ENCODE measurements around the gene SIPA1L2. TPM values are rescaled to one million over a fixed set of nuclear protein-coding genes. Genes with fewer than 3 reads are reported as not detected.

Gene SIPA1L2
- polyA plus RNA-seq (2012; ENCODE audit: missing spikeins), result not detected

- TF ChIP-seq POLR2AphosphoS5 (IDR thresholded peaks at IDR 0.05; ENCODE audit: low read depth, low read length), result no peak
- no peak for TF ChIP-seq TAF1 (IDR thresholded peaks at IDR 0.05; ENCODE audit: borderline replicate concordance, low read depth, low read length)
- FAIRE-seq (no peak), DNase-seq (ENCODE audit: insufficient read length) (peak; percentile 99)
These were observed at the start of gene SIPA1L2 for GRCh38 chr1:232630047-232630893. Gene SIPA1L2 (minus strand): TSS chr1:232630133. CDS start chr1:232515339, 114,794 bp downstream.

GRCh38 chr1:232678185-232678886 lies 48.4 kb upstream of the SIPA1L2 start:
- TF ChIP-seq POLR2AphosphoS5 (IDR thresholded peaks at IDR 0.05; ENCODE audit: low read depth, low read length) (no peak), TAF1 (IDR thresholded peaks at IDR 0.05; ENCODE audit: borderline replicate concordance, low read depth, low read length) (no peak), POLR2A (IDR thresholded peaks at IDR 0.05; ENCODE audit: low read depth, low read length) (no peak)
- DNase-seq (ENCODE audit: insufficient read length), result no peak
- no peak for FAIRE-seq

- TF ChIP-seq POLR2AphosphoS5 (IDR thresholded peaks at IDR 0.05; ENCODE audit: low read depth, low read length), result no peak
- TF ChIP-seq POLR2A (IDR thresholded peaks at IDR 0.05; ENCODE audit: low read depth, low read length), result no peak
- TF ChIP-seq TAF1 (IDR thresholded peaks at IDR 0.05; ENCODE audit: borderline replicate concordance, low read depth, low read length), result no peak
- no peak for FAIRE-seq
These were observed 46.4 kb upstream of the SIPA1L2 start for GRCh38 chr1:232676307-232676706.

GRCh38 chr1:232675898-232676297 lies 46.0 kb upstream of the SIPA1L2 start:
- FAIRE-seq (no peak), DNase-seq (ENCODE audit: insufficient read length) (no peak)
- no peak for TF ChIP-seq POLR2AphosphoS5 (IDR thresholded peaks at IDR 0.05; ENCODE audit: low read depth, low read length)
- TF ChIP-seq TAF1 (IDR thresholded peaks at IDR 0.05; ENCODE audit: borderline replicate concordance, low read depth, low read length), result no peak
- no peak for TF ChIP-seq POLR2A (IDR thresholded peaks at IDR 0.05; ENCODE audit: low read depth, low read length)

More at GRCh38 chr1:232676307-232676706, 46.4 kb upstream of the SIPA1L2 start:
- no peak for DNase-seq (ENCODE audit: insufficient read length)

GRCh38 chr1:232675260-232675659 lies 45.3 kb upstream of the SIPA1L2 start:
- TF ChIP-seq POLR2A (IDR thresholded peaks at IDR 0.05; ENCODE audit: low read depth, low read length), result no peak
- FAIRE-seq (no peak), DNase-seq (ENCODE audit: insufficient read length) (no peak)

GRCh38 chr1:232673256-232673655 lies 43.3 kb upstream of the SIPA1L2 start:
- no peak for DNase-seq (ENCODE audit: insufficient read length)
- TF ChIP-seq TAF1 (IDR thresholded peaks at IDR 0.05; ENCODE audit: borderline replicate concordance, low read depth, low read length), result no peak
- no peak for TF ChIP-seq POLR2A (IDR thresholded peaks at IDR 0.05; ENCODE audit: low read depth, low read length)
- no peak for TF ChIP-seq POLR2AphosphoS5 (IDR thresholded peaks at IDR 0.05; ENCODE audit: low read depth, low read length)
- no peak for FAIRE-seq

- DNase-seq (ENCODE audit: insufficient read length) (no peak), FAIRE-seq (no peak)
- no peak for TF ChIP-seq POLR2AphosphoS5 (IDR thresholded peaks at IDR 0.05; ENCODE audit: low read depth, low read length)
- no peak for TF ChIP-seq POLR2A (IDR thresholded peaks at IDR 0.05; ENCODE audit: low read depth, low read length)
These were observed 40.2 kb upstream of the SIPA1L2 start for GRCh38 chr1:232669981-232670747.

- DNase-seq (ENCODE audit: insufficient read length) (no peak), FAIRE-seq (no peak)
- no peak for TF ChIP-seq POLR2A (IDR thresholded peaks at IDR 0.05; ENCODE audit: low read depth, low read length)
- TF ChIP-seq TAF1 (IDR thresholded peaks at IDR 0.05; ENCODE audit: borderline replicate concordance, low read depth, low read length), result no peak
- no peak for TF ChIP-seq POLR2AphosphoS5 (IDR thresholded peaks at IDR 0.05; ENCODE audit: low read depth, low read length)
These were observed 37.8 kb upstream of the SIPA1L2 start for GRCh38 chr1:232667778-232668165.

GRCh38 chr1:232667094-232667777 lies 37.3 kb upstream of the SIPA1L2 start:
- FAIRE-seq (no peak), DNase-seq (ENCODE audit: insufficient read length) (no peak)
- no peak for TF ChIP-seq POLR2A (IDR thresholded peaks at IDR 0.05; ENCODE audit: low read depth, low read length)
- TF ChIP-seq TAF1 (IDR thresholded peaks at IDR 0.05; ENCODE audit: borderline replicate concordance, low read depth, low read length), result no peak
- TF ChIP-seq POLR2AphosphoS5 (IDR thresholded peaks at IDR 0.05; ENCODE audit: low read depth, low read length), result no peak

GRCh38 chr1:232664844-232665777 lies 35.2 kb upstream of the SIPA1L2 start:
- TF ChIP-seq POLR2A (IDR thresholded peaks at IDR 0.05; ENCODE audit: low read depth, low read length), result no peak
- TF ChIP-seq POLR2AphosphoS5 (IDR thresholded peaks at IDR 0.05; ENCODE audit: low read depth, low read length), result no peak
- TF ChIP-seq TAF1 (IDR thresholded peaks at IDR 0.05; ENCODE audit: borderline replicate concordance, low read depth, low read length), result no peak
- FAIRE-seq, result no peak
- no peak for DNase-seq (ENCODE audit: insufficient read length)

Measured in GM12892 (cell line).